ENCODE measurements around the gene GALNT7.
A peak's percentile ranks its signal among the peaks of the same experiment; 100 is the strongest.
"Not testable (repeated sequence)": the region's sequence is repeated elsewhere in the genome, so short reads cannot be mapped to it uniquely, and the experiment has no call there.

Gene GALNT7

DNA sequence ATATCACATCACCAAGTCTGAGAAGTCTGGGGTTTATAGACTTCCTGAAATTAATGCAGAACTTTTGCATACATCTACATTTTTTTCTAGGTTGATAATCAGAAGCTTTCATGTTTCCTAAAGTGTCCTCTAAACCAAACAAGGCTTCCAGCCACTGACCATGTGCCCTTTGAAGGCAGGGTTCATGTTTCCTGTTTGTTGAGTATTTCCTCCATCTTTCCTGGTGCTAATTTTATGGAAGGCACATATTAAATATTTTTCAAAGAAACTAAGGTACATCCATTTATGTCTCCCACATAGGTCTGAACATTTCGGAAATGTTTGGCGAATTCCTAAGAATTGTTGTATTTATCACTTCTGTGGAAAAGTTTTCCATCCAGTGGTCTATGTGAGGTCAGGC lies 5.6 kb downstream of the GALNT7 start:
- FAIRE-seq, result no peak
- TF ChIP-seq POLR2A (IDR thresholded peaks at IDR 0.05; ENCODE audit: low read depth, low read length), result no peak
- DNase-seq (ENCODE audit: insufficient read length, low spot score), result no peak

DNA sequence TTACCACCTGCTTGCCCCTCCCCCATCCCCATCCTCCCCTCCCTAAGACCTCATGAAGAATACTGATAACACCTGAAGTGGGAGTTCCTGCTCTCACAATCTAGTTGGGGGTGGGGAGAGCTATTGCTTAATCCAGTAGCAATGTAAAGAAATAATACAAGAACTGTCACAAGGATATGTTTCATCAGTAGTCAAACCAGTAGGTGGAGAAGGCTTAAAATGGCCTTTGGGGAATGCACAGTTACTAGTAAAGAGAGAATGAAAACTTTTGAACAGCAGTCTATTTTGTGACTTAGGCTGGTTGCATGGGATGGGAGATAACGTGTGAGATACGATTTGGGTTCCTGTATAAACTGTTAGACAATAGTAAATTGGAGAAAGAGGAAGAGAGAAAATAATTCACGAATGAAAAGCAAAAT lies 6.0 kb downstream of the GALNT7 start:
- no peak for TF ChIP-seq POLR2A (IDR thresholded peaks at IDR 0.05; ENCODE audit: low read depth, low read length)
- no peak for DNase-seq (ENCODE audit: insufficient read length, low spot score)
- FAIRE-seq, result no peak

DNA sequence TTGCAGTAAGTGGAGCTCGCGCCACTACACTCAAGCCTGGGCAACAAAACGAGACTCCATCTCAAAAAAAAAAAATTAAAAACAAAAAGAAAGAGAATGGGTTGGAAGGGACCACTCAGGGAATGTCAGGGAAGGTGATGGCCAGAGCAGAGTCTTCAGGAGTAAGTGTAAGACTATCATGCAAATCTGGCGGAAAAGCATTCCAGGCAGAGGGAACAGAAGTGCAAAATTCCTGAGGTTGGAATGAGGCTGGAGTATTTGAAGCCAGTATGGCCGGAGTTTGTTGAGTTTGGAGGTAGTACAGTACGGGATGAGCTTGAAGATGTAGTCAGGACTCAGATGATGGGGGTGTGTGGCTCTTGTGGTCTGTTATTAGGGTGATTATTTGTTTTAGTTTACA lies 7.4 kb downstream of the GALNT7 start:
- DNase-seq (ENCODE audit: insufficient read length, low spot score) (no peak), FAIRE-seq (no peak)
- TF ChIP-seq POLR2A (IDR thresholded peaks at IDR 0.05; ENCODE audit: low read depth, low read length), result no peak

DNA sequence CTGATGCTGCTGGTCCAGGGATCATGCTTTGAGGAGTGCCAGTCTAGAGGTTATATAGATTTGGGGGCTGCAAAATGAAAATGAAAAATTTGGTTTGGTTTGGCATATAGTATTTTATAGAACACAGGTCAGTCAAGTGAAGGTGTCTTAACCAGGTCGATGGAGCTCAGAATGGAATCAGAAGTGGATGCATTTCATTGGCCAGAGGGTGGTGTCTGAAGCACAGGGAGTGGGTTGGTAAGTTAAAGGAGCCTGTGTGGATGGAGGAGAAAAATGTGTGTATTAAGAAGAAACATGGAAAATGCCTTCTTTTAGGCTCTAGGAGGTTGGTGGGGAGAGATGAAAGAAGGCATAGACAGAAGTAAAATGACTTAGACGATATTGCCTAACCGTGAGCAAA lies 8.6 kb downstream of the GALNT7 start:
- DNase-seq (ENCODE audit: insufficient read length, low spot score) (no peak), FAIRE-seq (no peak)
- no peak for TF ChIP-seq POLR2A (IDR thresholded peaks at IDR 0.05; ENCODE audit: low read depth, low read length)

DNA sequence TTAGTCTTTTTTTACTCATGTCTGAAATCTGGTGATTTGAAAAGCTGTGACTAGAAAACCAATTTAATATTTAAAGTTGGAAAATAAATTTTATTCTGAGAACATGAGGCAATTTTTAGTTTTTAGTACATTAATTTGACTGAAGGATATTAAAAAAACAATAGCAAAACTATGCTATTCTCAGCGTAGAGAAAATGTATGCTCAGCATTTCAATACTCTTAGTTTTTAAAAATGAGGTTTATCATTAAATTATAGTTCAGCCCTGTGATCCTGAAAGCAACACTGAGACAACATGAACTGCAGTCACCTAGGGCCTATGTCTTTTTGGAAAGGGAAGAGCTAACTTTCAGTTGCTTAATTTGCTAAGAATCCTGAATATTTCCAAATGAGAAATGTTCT lies 9.5 kb downstream of the GALNT7 start:
- no peak for DNase-seq (ENCODE audit: insufficient read length, low spot score)
- FAIRE-seq, result no peak
- TF ChIP-seq POLR2A (IDR thresholded peaks at IDR 0.05; ENCODE audit: low read depth, low read length), result no peak

DNA sequence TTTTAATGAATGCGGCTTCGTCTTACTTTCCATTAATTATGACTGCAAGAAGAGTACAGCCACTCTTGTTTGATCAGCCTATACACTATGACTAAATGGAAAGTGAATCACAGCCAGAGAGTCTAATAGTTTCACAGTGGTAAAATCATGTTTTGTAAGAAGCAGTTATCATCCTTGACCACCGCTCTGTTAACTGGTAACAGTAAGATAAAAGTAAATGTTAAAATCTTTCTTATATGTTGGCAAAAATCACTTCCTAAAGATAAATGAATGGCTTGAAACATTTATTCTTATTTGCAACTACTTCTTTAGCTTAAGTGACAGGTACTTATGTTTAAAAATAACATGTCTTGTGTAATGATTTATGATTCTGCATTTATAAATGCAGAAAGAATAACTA lies 13.2 kb downstream of the GALNT7 start:
- no peak for TF ChIP-seq POLR2A (IDR thresholded peaks at IDR 0.05; ENCODE audit: low read depth, low read length)
- DNase-seq (ENCODE audit: insufficient read length, low spot score), result no peak
- peak; percentile 88 for FAIRE-seq

DNA sequence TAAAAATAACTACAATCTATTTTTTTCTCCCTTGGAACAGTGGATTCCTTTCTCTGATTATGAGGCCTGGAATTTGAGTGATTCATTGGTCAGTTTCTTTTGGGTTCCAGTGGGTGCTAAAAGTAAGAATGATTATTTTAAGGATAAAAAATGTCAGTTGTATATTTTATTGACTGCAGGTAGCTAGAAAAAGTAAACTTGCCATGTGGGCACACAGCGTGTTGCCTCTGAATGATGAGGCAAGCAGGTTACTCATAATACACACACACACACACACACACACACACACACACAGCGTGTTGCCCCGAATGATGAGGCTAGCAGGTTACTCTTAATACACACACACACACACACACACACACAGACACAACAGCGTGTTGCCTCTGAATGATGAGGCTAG lies 13.8 kb downstream of the GALNT7 start:
- FAIRE-seq (peak; percentile 89), DNase-seq (ENCODE audit: insufficient read length, low spot score) (no peak)
- TF ChIP-seq POLR2A (IDR thresholded peaks at IDR 0.05; ENCODE audit: low read depth, low read length), result no peak

DNA sequence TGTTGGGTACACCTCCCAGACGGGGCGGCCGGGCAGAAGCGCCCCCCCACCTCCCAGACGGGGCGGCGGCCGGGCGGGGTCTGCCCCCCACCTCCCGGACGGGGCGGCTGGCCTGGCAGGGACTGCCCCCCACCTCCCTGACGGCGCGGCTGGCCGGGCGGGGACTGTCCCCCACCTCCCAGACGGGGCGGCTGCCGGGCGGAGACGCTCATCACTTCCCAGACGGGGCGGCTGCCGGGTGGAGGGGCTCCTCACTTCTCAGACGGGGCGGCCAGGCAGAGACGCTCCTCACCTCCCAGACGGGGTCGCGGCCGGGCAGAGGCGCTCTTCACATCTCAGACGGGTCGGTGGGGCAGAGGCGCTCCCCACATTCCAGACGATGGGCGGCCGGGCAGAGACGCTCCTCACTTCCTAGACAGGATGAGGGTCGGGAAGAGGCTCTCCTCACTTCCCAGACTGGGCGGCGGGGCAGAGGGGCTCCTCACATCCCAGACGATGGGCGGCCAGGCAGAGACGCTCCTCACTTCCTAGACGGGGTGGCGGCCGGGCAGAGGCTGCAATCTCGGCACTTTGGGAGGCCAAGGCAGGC lies 15.1 kb downstream of the GALNT7 start:
- DNase-seq (ENCODE audit: insufficient read length, low spot score); FAIRE-seq: not testable (repeated sequence)

DNA sequence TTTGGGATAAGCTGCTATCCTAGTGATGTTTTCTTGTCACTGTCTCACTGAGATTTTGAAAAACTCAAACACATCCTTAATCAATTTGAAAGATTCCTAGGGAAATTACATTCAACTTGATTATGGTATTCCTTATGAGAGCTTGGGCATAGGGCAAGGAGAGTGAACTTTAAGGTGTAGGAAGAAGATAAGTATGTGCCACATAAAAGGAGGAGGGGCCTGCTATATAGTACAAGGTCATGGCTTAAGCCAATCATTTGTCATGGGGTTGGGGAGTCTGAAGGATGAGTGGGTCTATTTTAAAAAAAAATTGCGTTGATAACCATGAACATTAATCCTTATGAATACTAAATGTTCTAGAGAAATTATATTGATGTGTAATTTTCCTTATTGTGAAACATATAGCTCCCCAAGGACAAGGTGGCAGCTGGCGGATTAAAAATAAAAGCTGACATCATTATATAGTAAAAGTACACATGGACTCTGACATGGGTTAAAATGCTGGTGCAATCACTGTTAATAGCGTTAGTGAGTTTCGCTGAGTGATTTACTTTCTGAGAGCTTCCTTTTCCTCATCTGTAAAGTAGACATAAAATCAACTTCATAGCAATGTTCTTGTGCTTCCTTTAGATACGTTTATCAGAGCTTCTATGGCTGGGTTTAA lies 17.4 kb downstream of the GALNT7 start:
- no peak for FAIRE-seq
- TF ChIP-seq POLR2A (IDR thresholded peaks at IDR 0.05; ENCODE audit: low read depth, low read length), result no peak

DNA sequence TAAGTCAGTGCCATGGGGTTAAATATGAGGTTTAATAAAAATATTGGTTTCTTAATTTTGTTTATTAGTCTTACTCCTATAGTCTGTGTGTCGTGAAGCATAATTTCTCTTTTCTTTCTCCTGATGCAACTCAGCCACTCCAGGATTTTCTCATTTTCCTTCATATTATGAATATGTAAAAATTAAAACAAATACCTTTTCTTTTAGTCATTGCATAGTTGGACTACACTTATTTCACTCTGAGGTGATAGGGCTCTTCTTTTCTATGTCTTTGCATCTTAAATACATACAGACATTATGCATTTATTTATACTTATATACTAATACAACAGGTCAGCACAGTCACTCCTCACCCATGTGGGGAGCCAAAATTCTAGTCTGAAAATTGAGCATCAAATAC lies 19.1 kb downstream of the GALNT7 start:
- TF ChIP-seq POLR2A (IDR thresholded peaks at IDR 0.05; ENCODE audit: low read depth, low read length), result no peak
- DNase-seq (ENCODE audit: insufficient read length, low spot score), result no peak

More for the DNA sequence above, 17.4 kb downstream of the GALNT7 start:
- DNase-seq (ENCODE audit: insufficient read length, low spot score), result no peak

DNA sequence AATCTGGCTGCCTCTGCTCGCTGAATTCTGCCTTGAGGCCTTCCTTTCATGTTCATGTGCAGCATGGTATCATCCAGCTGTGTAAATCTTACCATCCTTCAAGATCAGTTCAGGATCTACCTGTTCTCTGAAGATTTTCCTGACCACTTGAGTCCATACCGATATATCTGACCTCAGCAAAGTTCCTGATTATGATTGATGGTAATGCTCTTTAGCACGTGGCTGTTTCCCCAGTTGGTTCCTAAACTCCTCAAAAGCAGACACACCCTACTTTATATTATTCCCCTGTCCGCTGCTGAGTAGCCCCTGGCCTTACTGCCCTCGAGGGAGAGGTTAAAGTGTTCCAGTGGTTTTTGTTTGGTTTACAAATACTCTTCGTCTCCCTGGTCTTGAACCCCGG lies 20.0 kb downstream of the GALNT7 start:
- no peak for TF ChIP-seq POLR2A (IDR thresholded peaks at IDR 0.05; ENCODE audit: low read depth, low read length)
- no peak for DNase-seq (ENCODE audit: insufficient read length, low spot score)
- FAIRE-seq, result no peak

More for the DNA sequence above, 19.1 kb downstream of the GALNT7 start:
- no peak for FAIRE-seq

DNA sequence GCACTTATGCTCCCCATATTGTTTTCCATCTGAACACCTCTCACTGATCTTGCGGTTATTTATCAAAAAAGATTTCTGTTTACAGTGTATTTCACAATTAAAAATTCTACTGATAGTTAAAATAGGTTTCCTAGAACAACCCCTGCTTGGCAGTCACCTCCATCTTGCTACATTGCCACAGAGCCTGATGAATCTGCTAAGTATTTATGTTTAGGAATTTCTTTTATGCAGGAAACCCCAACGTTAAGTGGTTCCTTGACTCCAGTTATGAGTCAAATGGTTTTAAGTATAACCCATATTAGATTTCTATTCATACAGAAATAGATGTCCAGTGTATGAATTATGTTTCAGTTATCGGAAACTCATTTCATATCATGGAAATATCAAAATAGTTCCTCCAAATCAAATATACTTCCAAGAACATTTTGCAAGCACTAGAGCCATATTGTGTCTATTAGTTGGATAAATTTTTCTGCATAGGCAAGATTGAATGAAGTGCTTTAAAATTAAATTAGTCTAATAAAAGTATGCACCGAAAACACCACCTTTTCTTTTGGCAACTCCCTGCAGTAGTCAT lies 20.6 kb downstream of the GALNT7 start:
- DNase-seq (ENCODE audit: insufficient read length, low spot score), result no peak
- no peak for FAIRE-seq
- no peak for TF ChIP-seq POLR2A (IDR thresholded peaks at IDR 0.05; ENCODE audit: low read depth, low read length)

DNA sequence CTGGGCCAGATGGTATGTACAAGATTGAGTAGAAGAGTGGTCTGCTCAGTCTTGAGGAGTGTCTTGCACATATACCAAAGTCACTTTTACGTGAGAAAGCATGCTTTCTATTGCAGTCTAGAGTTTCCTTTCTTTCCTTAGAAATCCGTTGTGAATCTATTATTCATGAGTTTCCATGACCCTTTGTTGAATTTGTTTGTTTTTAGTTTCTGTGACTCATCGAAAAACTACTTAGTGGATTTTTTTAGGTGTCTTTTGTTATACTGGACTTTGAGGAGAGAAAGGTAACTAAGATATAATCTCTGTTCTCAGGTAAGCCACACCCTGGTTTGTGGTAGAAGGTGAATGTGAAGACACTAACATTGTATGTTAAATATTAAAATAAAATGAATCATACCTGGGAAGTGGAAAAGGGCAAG lies 23.0 kb downstream of the GALNT7 start:
- no peak for DNase-seq (ENCODE audit: insufficient read length, low spot score)
- FAIRE-seq, result no peak
- no peak for TF ChIP-seq POLR2A (IDR thresholded peaks at IDR 0.05; ENCODE audit: low read depth, low read length)

DNA sequence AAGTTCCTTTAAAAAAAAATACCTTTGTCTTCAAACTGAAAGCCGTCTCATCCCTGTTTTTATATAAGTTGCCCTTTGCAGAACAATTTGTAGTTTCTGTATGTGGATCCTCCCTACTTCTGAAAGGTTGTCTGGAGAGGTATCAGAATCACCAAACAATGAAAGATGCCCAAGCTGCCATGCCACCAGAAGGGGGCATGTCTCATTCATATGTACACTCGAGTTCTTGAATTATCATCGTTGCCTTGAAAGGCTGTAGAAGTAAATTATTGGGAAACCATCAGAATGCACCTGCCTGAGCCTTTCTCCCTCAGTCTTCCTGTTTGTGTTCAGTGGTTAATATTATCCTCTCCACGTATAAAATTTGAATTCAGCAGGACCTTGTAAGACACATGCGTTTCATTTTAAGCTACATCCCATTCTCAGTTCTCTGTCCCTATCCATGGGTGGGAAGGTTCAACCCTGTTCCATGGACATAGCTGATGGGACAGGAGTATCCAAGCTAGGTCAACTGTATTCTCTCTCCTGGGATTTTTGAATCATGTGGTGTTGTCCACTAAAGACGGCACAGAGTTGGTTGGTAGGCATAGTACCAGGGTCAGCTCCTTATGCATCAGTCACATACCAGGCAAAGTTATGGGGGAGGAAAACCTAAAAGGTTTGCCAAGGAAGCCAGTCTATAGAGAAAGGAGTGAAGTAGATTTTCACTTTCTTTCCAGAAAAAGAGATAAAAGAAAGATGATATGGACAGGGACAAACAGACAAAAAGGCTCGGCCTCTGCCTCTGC lies 24.0 kb downstream of the GALNT7 start:
- DNase-seq (ENCODE audit: insufficient read length, low spot score), result no peak
- FAIRE-seq, result no peak
- TF ChIP-seq POLR2A (IDR thresholded peaks at IDR 0.05; ENCODE audit: low read depth, low read length), result no peak
